Uterus (tissue), 4 donors: ENCODE measurements around the gene LAMA5. TPM values are rescaled to one million over a fixed set of nuclear protein-coding genes. Genes with fewer than 3 reads are reported as not detected.
A peak's percentile ranks its signal among the peaks of the same experiment; 100 is the strongest.

Source experiments
- DNase-seq, 2 donors: peaks; one replicate each; pipeline ENCODE4 v3.0.0-alpha.2; 2019 to 2020
- H3K27ac ChIP-seq, 2 donors: fragments of 200-600 bp; sonication (generic); 1 replicate in 1 of 2; 2 replicates in 1 of 2; pipeline ENCODE4 v1.5.1; 2016 to 2018
- H3K27me3 ChIP-seq, 2 donors: fragments of 200-600 bp; sonication (generic); one replicate each; pipeline ENCODE4 v1.5.1; 2018 to 2019; ENCODE audit warnings: control low read depth in 1 of 2
- H3K36me3 ChIP-seq, 2 donors: fragments of 200-600 bp; sonication (generic); one replicate each; pipeline ENCODE4 v1.5.1; 2019; ENCODE audit warnings: control low read depth in 1 of 2
- H3K4me1 ChIP-seq, 2 donors: fragments of 200-600 bp; sonication (generic); one replicate each; pipeline ENCODE4 v1.5.1; 2018 to 2019; ENCODE audit warnings: control low read depth in 1 of 2
- H3K4me3 ChIP-seq, 2 donors: fragments of 200-600 bp; sonication (generic); 1 replicate in 1 of 2; 2 replicates in 1 of 2; pipeline ENCODE4 v1.5.1; 2018 to 2019; ENCODE audit warnings: mild to moderate bottlenecking in 1 of 2
- H3K9me3 ChIP-seq, 2 donors: fragments of 200-600 bp; sonication (generic); one replicate each; pipeline ENCODE4 v1.5.1; 2019; ENCODE audit warnings: control low read depth in 1 of 2
- CTCF ChIP-seq, 4 experiments: fragments of 200-600 bp in 2 of 4; fragments of 450-650 bp in 2 of 4; sonication (generic) in 2 of 4; IDR thresholded peaks; one replicate each; pipeline ENCODE4 v1.5.1; 2016 to 2019; ENCODE audit warnings: antibody characterized with exemption in 4 of 4, mild to moderate bottlenecking in 2 of 4, moderate library complexity in 1 of 4
- POLR2A ChIP-seq, 2 donors: fragments of 450-650 bp; IDR thresholded peaks; one replicate each; pipeline ENCODE4 v1.6.1; 2016; ENCODE audit warnings: antibody characterized with exemption in 2 of 2, mild to moderate bottlenecking in 1 of 2, moderate library complexity in 1 of 2
- intact Hi-C: fragments of 100-400 bp; cut with DNase I; formaldehyde crosslinking; loops from one replicate; pipeline ENCODE4 v1.15.1; 2023; ENCODE audit warnings: low total_unique reads
- total RNA-seq, 4 donors: library from RNA; depleted of rRNA in 3 of 4; stranded (reverse); fragments of >200 nt in 3 of 4; gene quantifications; one replicate each; pipeline versions ENCODE4 v1.1.0 to v1.2.4, GENCODE V29; 2014 to 2023
- donor health status: DM: yes; HTN: yes; CAD: no.

The LAMA5 gene
- total RNA-seq, 4 donors from 2014 or later, result 50.6 to 375 (median 90.8) TPM

GRCh38 chr20:62313460-62314338 is 53.4 kb downstream of the LAMA5 start:
- no peaks in the 10 kb centered on the region for H3K36me3 ChIP-seq
- intact Hi-C loops, result no loop called here
- no peaks in the 10 kb centered on the region for H3K4me1 ChIP-seq
- no peaks in the 10 kb centered on the region for H3K9me3 ChIP-seq
- no peak for DNase-seq
- no peak overlapping the region for H3K4me3 ChIP-seq
- H3K27me3 ChIP-seq, result no peaks in the 10 kb centered on the region
- H3K27ac ChIP-seq, result no peak overlapping the region
- no peak for TF ChIP-seq POLR2A (IDR thresholded peaks at IDR 0.05)
- TF ChIP-seq CTCF (IDR thresholded peaks at IDR 0.05), result no peak

- Histone ChIP-seq H3K27me3 (no peaks in the 10 kb centered on the region), H3K4me1 (no peaks in the 10 kb centered on the region), H3K27ac (no peak overlapping the region), H3K9me3 (no peaks in the 10 kb centered on the region), H3K36me3 (no peaks in the 10 kb centered on the region), H3K4me3 (no peak overlapping the region)
- no peak for DNase-seq
- no peak for TF ChIP-seq CTCF (IDR thresholded peaks at IDR 0.05)
- TF ChIP-seq POLR2A (IDR thresholded peaks at IDR 0.05), result no peak
- intact Hi-C loops, result no loop called here
Observed at GRCh38 chr20:62313021-62313420, 54.1 kb downstream of the LAMA5 start.

GRCh38 chr20:62312662-62312977 is 54.5 kb downstream of the LAMA5 start:
- intact Hi-C loops, result no loop called here
- Histone ChIP-seq H3K27me3 (no peaks in the 10 kb centered on the region), H3K4me3 (no peak overlapping the region), H3K27ac (no peak overlapping the region), H3K36me3 (no peaks in the 10 kb centered on the region), H3K9me3 (no peaks in the 10 kb centered on the region), H3K4me1 (no peaks in the 10 kb centered on the region)
- DNase-seq, result no peak
- TF ChIP-seq POLR2A (IDR thresholded peaks at IDR 0.05) (no peak), CTCF (IDR thresholded peaks at IDR 0.05) (no peak)

GRCh38 chr20:62311832-62312661 is 55.1 kb downstream of the LAMA5 start:
- Histone ChIP-seq H3K36me3 (no peaks in the 10 kb centered on the region), H3K9me3 (no peaks in the 10 kb centered on the region), H3K4me3 (no peak overlapping the region), H3K27ac (no peak overlapping the region), H3K4me1 (no peaks in the 10 kb centered on the region), H3K27me3 (no peaks in the 10 kb centered on the region)
- intact Hi-C loops, result no loop called here
- DNase-seq, result no peak
- TF ChIP-seq POLR2A (IDR thresholded peaks at IDR 0.05), result no peak
- TF ChIP-seq CTCF (IDR thresholded peaks at IDR 0.05), result no peak

GRCh38 chr20:62311150-62311549 is 56.0 kb downstream of the LAMA5 start:
- H3K36me3 ChIP-seq, result no peaks in the 10 kb centered on the region
- DNase-seq, result no peak
- no peak overlapping the region for H3K4me3 ChIP-seq
- no peak for TF ChIP-seq CTCF (IDR thresholded peaks at IDR 0.05)
- TF ChIP-seq POLR2A (IDR thresholded peaks at IDR 0.05), result no peak
- intact Hi-C loops, result no loop called here
- peak overlapping the region in 1 of 2 donors; percentile 45 for H3K27ac ChIP-seq
- H3K4me1 ChIP-seq, result no peaks in the 10 kb centered on the region
- H3K27me3 ChIP-seq, result no peaks in the 10 kb centered on the region
- no peaks in the 10 kb centered on the region for H3K9me3 ChIP-seq
